HCEC 1CT (cell line): ENCODE data around the gene HMGA1.
A peak's percentile ranks its signal among the peaks of the same experiment; 100 is the strongest.
"Not testable (repeated sequence)": the region's sequence is repeated elsewhere in the genome, so short reads cannot be mapped to it uniquely, and the experiment has no call there.

Experiments used
- DNase-seq: peaks from one replicate; pipeline ENCODE4 v3.0.0-alpha.2; 2017

HMGA1 gene

DNA sequence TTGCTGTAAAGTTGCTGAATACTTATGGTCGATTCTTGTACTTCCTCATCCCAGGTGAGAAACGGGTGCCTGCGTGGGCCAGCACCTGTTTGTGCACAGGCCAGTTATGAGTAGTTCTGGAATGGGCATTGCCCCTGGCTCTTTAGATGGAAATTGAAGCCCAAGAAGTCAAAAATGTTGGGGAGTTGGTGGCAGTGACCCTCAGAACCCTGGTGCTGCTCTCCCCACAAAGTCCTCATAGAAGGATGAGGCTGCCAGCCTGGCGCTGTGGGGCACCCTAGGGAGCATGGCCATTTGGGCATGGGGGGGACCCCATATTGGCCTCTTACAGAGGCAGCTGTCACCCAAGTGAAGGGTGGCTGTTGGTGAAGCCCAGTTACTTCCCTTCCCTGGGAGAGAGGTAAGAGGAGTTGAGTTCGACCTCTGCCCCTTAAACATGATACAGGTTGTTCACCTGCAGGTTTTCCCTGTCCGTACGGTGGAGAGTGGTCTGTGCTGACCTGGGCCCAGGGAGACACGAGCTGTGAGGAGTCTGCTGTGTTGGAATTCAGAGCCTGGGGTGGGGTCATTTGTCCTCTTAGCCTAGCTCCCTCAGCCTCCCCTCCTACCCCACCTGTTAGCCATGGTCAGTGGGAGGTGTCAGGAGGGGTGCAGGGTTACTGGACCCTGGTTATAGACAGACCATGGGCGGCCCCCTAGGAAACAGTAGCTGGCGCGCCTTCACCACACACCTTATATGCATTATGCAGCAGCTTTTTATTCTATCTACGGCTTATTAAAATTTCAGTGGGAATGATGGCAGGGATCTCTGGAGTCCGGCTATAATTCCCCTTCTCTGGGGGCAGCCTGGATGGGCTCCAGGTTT is 4.9 kb downstream of the HMGA1 start:
- DNase-seq, result no peak

DNA sequence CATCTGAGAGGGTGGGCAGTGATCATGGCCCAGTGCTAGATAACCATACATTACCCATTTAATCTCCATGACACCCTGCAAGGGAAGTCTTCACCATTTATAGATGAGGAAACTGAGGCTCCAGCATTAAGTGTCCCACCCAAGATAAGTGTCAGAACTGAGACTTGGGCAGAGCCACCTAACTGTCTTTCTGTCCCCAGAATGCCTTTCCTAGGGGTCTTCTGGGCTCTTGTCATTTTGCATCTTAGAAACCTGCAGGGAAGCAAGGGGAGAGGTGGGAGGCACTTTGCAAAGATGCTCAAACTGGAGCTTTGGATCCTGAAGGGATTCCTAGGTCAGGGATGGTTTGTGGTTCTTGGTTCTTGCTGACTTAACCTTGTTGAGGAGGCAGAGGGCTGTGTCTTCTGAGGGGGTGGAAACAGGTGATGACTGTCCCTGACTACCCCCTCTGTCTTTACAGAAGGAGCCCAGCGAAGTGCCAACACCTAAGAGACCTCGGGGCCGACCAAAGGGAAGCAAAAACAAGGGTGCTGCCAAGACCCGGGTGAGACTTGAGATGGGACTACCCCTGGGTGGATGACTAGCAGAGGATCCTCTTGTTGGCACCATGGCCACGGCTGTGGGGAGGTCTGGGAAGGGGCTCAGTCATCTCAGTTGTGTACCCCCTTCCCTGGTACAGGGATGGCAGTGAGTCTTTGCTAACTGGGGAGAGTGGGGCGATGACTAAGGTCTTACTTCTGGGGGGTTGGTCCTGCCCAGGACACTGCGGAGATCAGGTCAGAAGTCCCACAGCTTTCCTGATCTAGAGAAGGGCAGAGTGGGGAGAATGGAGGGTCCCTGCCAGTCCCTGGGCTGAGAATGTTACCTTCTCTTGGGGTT is 5.8 kb downstream of the HMGA1 start:
- DNase-seq, result no peak

DNA sequence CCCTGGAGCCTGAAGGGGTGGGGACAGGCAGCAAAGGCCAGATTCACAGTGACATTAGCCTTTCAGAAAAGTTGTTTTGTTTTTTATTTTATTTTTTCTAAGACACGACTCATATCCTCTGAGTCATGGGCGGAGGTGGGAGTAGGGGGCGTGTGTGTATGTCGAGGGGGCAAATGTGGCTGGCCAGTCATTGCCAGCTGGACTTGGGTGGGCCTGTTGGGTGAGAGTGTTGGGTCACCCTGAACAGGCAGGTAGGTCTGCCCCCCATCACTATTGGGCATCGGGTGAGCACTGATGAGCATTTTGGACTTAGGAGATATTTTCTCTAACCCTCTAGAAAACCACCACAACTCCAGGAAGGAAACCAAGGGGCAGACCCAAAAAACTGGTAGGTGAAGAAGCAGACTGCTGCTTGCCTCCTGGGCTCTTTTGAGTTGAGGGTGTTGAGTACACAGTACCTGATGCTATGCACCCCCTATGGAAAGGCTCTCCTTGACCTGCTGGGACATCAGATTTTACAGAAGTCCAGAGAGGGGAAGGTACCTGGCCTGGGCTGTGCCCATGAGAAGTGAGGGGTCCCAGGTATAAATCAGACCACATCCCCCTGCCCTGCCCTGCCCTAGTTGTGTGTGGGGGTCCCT is 6.6 kb downstream of the HMGA1 start:
- DNase-seq, result peak; percentile 69

DNA sequence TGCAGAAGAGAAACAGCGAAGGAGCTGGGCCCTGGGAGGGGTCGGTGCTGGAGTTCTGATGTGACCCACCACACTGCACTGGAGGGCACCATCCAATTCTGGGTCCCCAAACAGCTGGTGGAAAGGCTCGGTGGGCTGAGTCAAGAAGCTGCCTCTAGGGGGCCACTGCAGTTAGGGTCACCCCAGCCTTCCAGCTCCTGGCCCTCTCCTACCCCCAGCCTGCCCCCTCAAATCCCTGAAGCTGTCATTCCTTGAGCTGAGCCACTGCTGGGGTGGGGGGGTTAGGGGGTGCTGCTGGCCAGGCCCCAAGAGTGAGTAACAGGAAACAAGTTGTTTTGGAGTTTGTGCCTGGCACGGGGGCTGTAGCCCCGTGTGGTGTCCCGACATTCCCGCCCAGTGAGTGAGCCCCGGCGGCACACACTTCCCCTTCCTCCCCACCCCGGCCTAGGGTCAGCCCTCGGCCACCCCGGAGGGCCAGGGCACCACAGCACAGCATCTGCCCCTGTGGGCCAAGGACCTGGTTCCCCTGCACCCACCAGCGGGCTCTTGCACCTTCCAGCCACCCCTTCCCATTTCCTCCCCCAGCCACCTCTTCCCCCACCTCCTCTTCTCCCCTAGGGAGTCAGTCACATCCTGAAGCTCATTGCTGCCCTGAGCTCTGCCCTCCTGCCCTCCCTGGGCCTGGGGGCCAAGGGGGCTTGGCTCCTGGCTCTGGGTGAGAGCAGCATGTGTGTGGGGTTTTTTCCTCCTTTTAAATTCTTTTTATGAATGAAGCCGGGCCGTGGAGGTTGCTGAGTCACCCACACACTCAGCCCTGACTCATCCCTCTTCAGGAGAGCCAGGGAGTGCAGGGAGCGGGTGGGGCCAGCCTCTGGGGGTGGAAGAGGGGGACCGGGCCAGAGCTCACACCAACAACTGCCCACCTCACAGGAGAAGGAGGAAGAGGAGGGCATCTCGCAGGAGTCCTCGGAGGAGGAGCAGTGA is 7.5 kb downstream of the HMGA1 start:
- DNase-seq, result peak; percentile 98

DNA sequence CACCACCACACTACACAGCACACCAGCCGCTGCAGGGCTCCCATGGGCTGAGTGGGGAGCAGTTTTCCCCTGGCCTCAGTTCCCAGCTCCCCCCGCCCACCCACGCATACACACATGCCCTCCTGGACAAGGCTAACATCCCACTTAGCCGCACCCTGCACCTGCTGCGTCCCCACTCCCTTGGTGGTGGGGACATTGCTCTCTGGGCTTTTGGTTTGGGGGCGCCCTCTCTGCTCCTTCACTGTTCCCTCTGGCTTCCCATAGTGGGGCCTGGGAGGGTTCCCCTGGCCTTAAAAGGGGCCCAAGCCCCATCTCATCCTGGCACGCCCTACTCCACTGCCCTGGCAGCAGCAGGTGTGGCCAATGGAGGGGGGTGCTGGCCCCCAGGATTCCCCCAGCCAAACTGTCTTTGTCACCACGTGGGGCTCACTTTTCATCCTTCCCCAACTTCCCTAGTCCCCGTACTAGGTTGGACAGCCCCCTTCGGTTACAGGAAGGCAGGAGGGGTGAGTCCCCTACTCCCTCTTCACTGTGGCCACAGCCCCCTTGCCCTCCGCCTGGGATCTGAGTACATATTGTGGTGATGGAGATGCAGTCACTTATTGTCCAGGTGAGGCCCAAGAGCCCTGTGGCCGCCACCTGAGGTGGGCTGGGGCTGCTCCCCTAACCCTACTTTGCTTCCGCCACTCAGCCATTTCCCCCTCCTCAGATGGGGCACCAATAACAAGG is 8.5 kb downstream of the HMGA1 start:
- not testable (repeated sequence) for DNase-seq

DNA sequence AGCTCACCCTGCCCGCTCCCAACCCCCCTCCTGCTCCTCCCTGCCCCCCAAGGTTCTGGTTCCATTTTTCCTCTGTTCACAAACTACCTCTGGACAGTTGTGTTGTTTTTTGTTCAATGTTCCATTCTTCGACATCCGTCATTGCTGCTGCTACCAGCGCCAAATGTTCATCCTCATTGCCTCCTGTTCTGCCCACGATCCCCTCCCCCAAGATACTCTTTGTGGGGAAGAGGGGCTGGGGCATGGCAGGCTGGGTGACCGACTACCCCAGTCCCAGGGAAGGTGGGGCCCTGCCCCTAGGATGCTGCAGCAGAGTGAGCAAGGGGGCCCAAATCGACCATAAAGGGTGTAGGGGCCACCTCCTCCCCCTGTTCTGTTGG is 9.1 kb downstream of the HMGA1 start:
- DNase-seq, result not testable (repeated sequence)

DNA sequence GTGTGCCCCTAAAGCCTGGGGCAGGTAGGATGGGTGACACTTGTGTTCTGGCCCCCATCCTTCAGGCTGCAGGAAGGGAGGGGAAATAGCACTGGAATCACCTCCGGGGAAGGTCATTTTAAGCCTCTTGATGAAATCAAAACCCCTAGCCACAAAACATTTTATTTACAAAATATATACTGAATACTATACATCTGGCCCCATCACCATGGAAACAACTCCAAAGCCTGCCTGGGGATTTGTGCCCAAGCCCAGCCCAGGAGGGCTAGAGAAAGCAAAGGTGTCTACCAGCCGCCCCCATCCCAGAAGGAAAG is 9.5 kb downstream of the HMGA1 start:
- no peak for DNase-seq

DNA sequence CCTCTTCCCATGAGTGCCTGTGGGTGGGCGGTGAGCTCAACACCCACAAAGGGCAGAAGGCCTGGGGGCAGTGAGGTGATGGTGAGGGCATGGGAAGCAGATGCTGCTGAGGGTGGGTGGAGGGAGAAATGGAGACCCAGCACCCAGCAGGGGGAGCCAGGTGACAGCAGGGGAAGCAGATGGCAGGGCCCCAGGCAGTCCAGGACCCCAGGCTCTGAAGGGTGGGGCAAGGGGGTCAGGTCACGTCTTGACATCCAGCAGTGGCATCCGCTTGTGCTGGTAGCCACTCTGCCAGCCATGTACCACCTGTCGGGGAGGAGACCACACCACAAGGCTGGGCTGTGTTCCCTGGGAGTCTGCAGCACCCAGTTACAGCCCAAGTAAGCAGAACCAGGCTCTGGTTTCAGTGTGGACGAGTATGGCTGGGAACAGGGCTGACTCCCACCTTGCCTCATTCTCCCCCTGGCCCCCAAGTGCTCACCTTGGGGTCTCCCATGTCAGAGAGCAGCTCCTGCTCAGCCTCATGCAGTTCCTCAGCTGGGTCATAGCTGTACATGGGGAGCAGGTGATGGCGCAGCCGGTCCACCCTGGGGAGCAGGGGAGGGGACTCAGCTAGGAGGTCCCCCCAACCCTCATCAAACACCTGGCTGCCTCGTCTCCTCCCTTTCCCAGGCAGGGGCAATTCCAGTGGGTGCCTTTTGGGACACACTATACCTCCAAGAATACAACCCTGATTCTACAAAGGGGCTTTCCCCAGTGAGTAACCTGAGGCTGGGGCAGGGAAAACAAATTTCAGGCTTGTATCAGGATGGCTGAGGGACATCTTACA is 10.1 kb downstream of the HMGA1 start:
- DNase-seq, result peak; percentile 37

DNA sequence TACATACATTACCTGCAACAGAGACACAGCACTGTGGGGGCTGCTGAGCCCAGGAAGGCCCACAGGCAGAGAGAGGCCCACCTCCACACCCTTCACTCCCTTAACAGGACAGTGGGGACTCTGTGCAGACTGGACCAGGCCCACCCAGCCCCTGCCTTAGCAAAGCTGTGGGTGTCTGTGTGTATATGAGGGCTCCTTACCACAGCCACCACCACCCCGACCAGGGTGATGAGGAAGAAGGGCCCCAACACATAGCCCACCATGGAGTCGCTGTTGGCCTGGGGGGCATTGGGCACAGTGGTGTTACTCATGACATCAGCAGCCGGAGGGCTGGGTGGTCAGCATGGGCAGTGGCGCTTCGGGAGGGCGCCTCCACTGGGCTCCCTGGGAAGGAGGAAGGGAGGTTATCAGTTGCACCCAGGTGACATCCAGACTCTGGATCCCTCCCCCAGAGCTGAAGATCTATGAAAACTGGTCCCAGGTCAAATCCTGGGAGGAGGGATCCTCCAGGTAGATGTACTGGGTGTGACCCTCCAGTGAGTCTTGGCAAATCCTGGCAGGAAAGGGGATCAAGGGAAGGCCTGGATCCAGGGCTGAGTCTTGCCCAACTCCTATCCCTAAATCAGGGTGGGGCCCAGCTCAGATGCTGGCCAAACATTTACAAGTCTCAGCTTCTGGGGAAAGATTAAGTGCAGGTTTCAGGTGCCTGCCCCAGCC is 11.0 kb downstream of the HMGA1 start:
- no peak for DNase-seq

DNA sequence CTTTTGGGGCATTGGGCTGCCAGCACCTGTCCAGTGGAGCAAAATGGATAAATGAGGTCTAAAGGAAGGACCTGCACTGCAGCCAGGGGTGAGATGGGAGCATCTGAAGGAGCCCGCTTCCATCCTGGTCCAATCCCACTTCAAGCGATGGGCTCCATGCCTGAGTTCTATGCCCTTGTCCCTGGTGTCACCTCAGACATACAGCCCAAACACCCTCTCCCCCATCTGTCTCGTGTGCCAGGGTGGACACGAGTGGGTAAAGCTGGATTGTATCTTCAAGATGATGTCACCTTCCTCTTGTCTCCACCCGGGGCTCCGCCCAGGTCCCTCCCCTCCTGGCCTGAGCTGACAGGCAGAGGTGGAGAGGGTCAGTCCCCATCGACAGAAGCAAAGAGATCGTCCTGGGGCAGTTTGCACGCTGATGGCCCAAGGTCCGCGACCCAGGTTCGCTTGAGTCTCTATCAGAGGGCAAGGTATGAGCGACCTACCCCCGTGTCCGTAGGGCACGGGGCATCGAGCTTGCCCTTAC is 11.6 kb downstream of the HMGA1 start:
- no peak for DNase-seq

DNA sequence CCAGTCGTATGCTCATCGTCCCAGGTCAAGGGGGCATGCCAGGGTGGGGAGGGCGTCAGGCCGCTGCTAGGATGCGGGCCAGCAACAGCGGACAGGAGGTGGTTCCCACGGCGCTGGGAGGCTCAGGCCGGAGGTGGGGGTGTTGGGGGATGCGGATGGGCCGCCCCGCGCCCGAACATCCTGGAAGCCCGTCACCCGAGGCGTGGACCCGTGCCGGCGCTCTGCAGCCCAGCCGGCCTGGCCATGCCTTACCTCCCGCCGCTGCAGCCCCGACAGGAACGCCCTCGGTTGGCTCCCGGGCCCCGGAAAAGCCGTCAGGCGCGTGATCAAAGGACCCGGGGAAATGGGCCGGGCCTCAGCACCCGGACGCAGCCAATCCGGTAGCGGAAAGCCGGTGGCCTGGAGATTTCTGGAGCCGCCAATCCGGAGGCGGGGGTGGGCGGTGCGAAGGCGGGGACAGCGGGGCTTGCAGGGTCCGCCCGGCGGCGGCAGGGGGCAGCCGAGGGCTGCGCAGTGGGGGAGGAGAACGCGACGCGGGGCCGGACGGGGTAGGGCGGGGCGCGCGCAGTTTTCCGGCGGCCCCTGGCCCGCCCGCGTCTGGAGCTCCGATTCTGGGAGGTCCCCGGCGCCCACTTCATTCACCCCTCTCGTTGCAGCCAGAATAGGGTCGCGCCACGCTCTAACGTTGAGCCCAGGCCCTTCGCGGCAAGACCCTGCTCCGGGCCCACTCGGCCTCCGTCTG is 12.2 kb downstream of the HMGA1 start, which contains the start of gene SMIM29:
Gene SMIM29 (minus strand): TSS at position 280 of the 742 bp plus-strand sequence. CDS start 1,215 bp downstream, outside the sequence.
- peak; percentile 94 for DNase-seq

DNA sequence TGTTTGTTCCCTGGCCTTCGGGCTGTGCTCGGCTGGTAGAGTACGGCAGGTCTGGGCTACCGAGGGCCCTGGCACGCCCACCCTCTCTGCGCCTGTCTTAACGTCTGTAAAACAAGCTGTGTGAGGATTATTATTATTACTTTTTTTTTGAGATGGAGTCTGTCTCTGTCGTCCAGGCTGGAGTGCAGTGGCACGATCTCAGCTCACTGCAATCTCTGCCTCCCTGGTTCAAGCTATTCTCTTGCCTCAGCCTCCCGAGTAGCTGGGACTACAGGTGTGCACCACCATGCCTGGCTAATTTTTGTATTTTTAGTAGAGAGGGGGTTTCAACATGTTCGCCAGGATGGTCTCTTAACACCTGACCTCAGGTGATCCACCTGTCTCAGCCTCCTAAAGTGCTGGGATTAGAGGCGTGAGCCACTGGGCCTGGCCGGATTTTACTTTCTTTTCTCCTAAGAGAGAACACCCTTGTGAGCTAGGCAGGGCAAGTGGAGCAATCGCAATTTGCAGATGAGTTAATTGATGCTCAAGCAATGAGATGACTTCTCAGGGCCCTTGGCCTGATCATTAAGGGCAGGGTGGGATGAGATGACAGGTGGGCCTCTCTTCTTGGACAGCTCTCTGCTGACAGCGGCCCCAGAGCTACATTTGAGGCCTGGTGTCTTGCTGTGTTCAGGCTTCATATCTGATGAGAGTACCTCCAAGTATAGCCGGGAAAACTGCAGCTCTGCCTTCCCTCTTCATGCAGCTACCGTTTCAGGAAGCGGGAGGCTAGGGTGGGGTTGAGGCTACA is 13.0 kb downstream of the HMGA1 start:
- DNase-seq, result no peak

DNA sequence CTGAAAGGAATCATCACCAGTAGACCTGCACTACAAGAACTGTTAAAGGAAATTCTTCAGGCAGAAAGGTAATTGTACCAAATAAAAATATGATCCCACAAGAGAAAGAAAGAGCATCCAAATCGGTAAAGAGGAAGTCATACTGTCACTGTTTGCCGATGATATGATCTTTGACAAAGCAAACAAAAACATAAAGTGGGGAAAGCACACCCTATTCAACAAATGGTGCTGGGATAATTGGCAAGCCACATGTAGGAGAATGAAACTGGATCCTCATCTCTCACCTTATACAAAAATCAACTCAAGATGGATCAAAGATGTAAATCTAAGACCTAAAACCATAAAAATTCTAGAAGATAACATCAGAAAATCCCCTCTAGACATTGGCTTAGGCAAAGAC is 15.7 kb downstream of the HMGA1 start:
- DNase-seq, result not testable (repeated sequence)

DNA sequence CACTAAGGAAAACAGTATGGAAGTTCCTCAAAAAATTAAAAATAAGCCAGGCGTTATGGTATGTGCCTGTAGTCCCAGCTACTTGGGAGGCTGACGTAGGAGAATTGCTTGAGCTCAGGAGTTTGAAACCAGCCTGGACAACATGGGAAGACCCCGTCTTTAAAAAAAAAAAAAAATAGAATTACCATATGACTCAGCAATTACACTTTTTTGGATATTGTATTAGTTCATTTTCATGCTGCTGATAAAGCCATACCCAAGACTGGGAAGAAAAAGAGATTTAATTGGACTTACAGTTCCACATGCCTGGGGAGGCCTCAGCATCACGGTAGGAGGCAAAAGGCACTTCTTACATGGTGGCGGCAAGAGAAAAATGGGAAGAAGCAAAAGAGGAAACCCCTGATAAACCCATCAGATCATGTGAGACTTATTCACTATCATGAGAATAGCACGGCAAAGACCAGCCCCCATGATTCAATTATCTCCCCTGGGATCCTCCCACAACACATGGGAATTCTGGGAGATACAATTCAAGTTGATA is 22.9 kb downstream of the HMGA1 start:
- no peak for DNase-seq

DNA sequence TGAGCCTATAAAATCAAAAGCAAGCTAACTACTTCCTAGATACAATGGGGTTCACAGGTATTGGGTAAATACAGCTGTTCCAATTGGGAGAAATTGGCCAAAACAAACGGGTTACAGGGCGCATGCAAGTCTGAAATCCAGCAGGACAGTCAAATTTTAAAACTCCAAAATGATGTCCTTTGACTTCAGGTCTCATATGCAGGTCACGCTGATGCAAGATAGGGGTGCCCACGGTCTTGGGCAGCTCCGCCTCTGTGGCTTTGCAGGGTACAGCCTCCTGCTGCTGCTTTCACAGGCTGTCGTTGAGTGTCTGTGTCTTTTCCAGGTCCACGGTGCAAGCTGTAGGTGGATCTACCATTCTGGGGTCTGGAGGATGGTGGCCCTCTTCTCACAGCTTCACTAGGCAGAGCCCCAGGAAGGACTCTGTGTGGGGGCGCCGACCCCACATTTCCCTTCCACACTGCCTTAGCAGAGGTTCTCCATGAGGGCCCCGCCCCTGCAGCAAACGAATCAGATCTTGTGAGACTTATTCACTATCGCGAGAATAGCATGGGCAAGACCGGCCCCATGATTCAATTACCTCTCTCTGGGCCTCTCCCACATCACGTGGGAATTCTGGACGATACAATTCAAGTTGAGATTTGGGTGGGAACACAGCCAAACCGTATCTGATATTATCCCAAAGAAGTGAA is 24.0 kb downstream of the HMGA1 start:
- DNase-seq, result no peak

DNA sequence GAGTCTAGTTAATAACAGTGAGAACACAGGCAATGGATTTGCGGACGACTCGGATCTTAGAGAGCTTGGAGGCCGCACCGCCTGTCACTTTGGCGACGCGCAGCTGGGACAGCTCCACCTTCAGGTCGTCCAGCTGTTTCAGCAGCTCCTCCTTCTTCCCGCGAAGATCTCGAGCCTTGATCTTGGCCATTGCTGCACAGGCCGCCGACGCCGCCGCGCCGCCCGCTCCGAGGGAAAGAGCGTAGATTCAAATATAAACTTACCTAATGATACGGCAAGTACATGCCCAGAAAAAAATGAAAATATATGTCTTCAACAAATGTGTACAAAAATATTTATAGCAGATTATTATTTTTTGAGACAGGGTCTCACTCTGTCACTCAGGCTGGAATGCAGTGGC is 26.8 kb downstream of the HMGA1 start:
- DNase-seq, result not testable (repeated sequence)

DNA sequence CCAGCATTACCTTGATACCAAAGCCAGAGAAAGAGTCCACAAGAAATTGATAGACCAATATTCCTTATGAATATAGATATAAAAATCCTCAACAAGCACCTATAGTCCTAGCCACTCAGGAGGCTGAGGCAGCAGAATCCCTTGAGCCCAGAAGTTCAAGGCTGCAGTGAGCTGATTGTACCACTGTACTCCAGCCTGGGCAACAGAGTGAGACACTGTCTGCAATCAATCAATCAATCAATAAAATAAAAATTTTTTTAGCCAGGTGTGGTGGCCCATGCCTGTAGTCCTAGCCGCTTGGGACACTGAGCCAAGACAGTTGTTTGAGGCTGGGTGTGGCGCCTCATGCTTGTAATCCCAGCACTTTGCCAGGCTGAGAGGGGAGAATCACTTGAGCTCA is 31.1 kb downstream of the HMGA1 start:
- no peak for DNase-seq
